PC-9 (cell line): ENCODE measurements around the gene MYADM. TPM values are rescaled to one million over a fixed set of nuclear protein-coding genes. Genes with fewer than 3 reads are reported as not detected.

Experiments
- BruUV-seq: library from RNA; stranded (reverse); fragments of 400-500 nt; replicated peaks from 2 replicates; lab custom pipeline; 2021; lab: Mats Ljungman, UMichigan
- CTCF ChIA-PET: fragments of 300-600 bp; sonication (Branson Sonifier 250); formaldehyde crosslinking; loops from one replicate; lab custom pipeline; 2022; ENCODE audit warnings: antibody characterized with exemption; lab: Charles Lee
- POLR2A ChIA-PET: fragments of 300-600 bp; sonication (Branson Sonifier 250); formaldehyde crosslinking; loops from one replicate; lab custom pipeline; 2022; ENCODE audit warnings: antibody characterized with exemption; ENCODE audit not compliant: unreplicated experiment; lab: Charles Lee
- DNase-seq, 2 experiments: peaks; one replicate each; pipeline versions ENCODE4 v3.0.0 to v3.0.0-alpha.2; 2015 to 2022; ENCODE audit warnings: mixed read lengths in 1 of 2
- H2AFZ ChIP-seq: fragments of 200-600 bp; sonication (generic); 2 replicates; pipeline ENCODE4 v1.8.1; 2017; ENCODE audit warnings: antibody characterized with exemption
- H3F3A ChIP-seq: fragments of 200-600 bp; sonication (generic); 2 replicates; pipeline ENCODE4 v1.8.1; 2017; ENCODE audit warnings: antibody characterized with exemption, mild to moderate bottlenecking, low read depth; ENCODE audit not compliant: insufficient read depth
- H3K27ac ChIP-seq: fragments of 200-600 bp; sonication (generic); 2 replicates; pipeline ENCODE4 v1.6.1; 2016; ENCODE audit warnings: mixed run types
- H3K27me3 ChIP-seq: fragments of 200-600 bp; sonication (generic); 2 replicates; pipeline ENCODE4 v1.6.1; 2016; ENCODE audit warnings: low read depth, mixed run types; ENCODE audit not compliant: insufficient read depth
- H3K36me3 ChIP-seq: fragments of 200-600 bp; sonication (generic); 2 replicates; pipeline ENCODE4 v1.6.1; 2016; ENCODE audit warnings: low read depth, mixed run types
- H3K4me1 ChIP-seq: fragments of 200-600 bp; sonication (generic); replicated peaks from 2 replicates; pipeline ENCODE4 v1.6.1; 2016; ENCODE audit warnings: mixed run types; ENCODE audit not compliant: insufficient read depth
- H3K4me2 ChIP-seq: fragments of 200-600 bp; sonication (generic); 2 replicates; pipeline ENCODE4 v1.6.1; 2017; ENCODE audit warnings: mixed run types
- H3K4me3 ChIP-seq: fragments of 200-600 bp; sonication (generic); 2 replicates; pipeline ENCODE4 v1.6.1; 2016; ENCODE audit warnings: mixed run types
- H3K79me2 ChIP-seq: fragments of 200-600 bp; sonication (generic); 2 replicates; pipeline ENCODE4 v1.6.1; 2017; ENCODE audit warnings: low read depth, mixed run types
- H3K9me2 ChIP-seq: fragments of 200-600 bp; sonication (generic); 2 replicates; pipeline ENCODE4 v1.8.1; 2017; ENCODE audit warnings: mild to moderate bottlenecking; ENCODE audit not compliant: insufficient read depth
- H3K9me3 ChIP-seq: fragments of 200-600 bp; sonication (generic); 2 replicates; pipeline ENCODE4 v1.8.1; 2016; ENCODE audit warnings: low read depth; ENCODE audit not compliant: insufficient read depth
- H4K20me1 ChIP-seq: fragments of 200-600 bp; sonication (generic); 2 replicates; pipeline ENCODE4 v1.8.1; 2017; ENCODE audit not compliant: insufficient read depth
- EZH2 ChIP-seq: fragments of 200-600 bp; sonication (generic); IDR thresholded peaks from 2 replicates; pipeline ENCODE4 v1.8.0; 2017; ENCODE audit warnings: antibody characterized with exemption, low read depth
- intact Hi-C: fragments of 100-400 bp; cut with micrococcal nuclease; formaldehyde crosslinking; loops from one replicate; pipeline ENCODE4 v1.10.0; 2022; ENCODE audit not compliant: unreplicated experiment
- total RNA-seq: library from RNA; stranded (reverse); gene quantifications from 2 replicates; pipeline ENCODE4 v1.2.3, GENCODE V29; 2021
- TF ChIP-seq, protein P1 (sequence below): fragments of 200-600 bp; sonication (generic); conservative IDR thresholded peaks from 2 replicates; pipeline ENCODE4 v1.6.1; 2017; ENCODE audit warnings: mixed run types, antibody characterized with exemption, mild to moderate bottlenecking, moderate library complexity

MYADM gene
- total RNA-seq, 1 experiment from 2014 or later: 230 TPM

DNA sequence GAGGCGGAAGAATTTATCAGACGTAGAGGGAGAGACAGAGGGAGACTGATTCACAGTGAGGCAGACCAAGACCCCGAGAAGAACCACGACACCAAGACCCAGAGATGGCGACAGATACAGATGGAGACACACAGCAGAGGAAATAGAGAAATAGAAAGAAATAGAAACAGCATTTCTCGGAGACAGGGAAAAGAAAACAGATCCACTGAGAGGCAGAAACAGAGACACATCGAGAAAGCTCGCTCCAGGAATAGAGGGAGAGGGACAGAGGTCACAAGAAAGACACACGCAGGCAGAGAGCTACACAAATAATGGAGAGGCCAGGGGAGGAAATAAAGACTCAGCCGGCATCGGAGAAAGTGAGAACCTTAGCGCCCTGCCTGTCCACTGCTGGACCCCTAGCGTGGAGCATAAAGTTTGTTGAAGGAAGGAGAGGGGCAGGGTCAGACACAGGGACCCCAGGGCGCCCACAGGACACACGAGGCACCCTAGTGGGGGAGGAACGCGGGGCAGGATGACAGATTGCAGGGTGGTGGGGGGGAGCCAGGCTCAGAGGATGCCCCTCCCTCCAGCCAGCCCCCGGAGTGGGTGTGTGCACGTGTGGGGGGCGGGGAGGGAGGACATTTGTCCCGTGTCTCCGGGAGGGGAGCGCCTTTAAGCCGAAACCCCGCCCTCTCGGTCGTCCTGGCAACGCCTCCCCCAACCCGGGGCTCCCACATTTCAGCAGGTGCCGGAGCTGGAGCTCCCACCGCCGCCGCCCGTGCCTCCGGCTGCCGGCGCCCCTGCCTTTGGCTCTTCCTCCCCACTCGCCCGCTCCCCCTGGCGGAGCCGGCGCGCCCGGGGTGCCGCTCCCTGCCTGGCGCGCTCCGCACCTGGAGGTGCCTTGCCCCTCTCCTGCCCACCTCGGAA is 14.1 kb downstream of the MYADM start, which contains the start of gene PRKCG:
Gene PRKCG (plus strand): TSS at position 716 of the 909 bp plus-strand sequence. CDS start 298 bp downstream, outside the sequence.
- no peak within 1 kb of the TSS for H3K27ac ChIP-seq
- H3K9me3 ChIP-seq: no peaks in the 10 kb centered on the region
- H3K36me3 ChIP-seq: no peaks in the 10 kb centered on the region
- ChIA-PET CTCF (interaction anchor here (0.6 to 1.0 kb wide), 6 partner anchors 20 to 148 kb away, joined by 3 to 8 read pairs (median 4); no protein-coding TSS in a partner anchor), POLR2A (interaction anchor here (0.6 to 1.4 kb wide), 4 partner anchors 9 to 98 kb away, joined by 4 to 18 read pairs (median 8); partner anchors contain the start of gene MYADM)
- no TSS peak for BruUV-seq
- no peaks in the 10 kb centered on the region for H3K9me2 ChIP-seq
- TF ChIP-seq, protein P1, sequence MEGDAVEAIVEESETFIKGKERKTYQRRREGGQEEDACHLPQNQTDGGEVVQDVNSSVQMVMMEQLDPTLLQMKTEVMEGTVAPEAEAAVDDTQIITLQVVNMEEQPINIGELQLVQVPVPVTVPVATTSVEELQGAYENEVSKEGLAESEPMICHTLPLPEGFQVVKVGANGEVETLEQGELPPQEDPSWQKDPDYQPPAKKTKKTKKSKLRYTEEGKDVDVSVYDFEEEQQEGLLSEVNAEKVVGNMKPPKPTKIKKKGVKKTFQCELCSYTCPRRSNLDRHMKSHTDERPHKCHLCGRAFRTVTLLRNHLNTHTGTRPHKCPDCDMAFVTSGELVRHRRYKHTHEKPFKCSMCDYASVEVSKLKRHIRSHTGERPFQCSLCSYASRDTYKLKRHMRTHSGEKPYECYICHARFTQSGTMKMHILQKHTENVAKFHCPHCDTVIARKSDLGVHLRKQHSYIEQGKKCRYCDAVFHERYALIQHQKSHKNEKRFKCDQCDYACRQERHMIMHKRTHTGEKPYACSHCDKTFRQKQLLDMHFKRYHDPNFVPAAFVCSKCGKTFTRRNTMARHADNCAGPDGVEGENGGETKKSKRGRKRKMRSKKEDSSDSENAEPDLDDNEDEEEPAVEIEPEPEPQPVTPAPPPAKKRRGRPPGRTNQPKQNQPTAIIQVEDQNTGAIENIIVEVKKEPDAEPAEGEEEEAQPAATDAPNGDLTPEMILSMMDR: peak; percentile 64
- no peak for TF ChIP-seq EZH2
- H3K27me3 ChIP-seq: no peaks in the 10 kb centered on the region
- peak; percentile 72 to 93 for DNase-seq
- peak within 1 kb of the TSS; percentile 90 for H3K4me2 ChIP-seq
- peak within 1 kb of the TSS; percentile 86 for H2AFZ ChIP-seq
- intact Hi-C loops: loop anchor here (1.0 to 5.0 kb wide), 2 partner anchors 39 to 141 kb away; no protein-coding TSS in a partner anchor
- H3K79me2 ChIP-seq: no peaks in the 10 kb centered on the region
- H3F3A ChIP-seq: peaks cover 27% of the 10 kb centered on the region
- H3K4me1 ChIP-seq: peaks cover 22% of the 10 kb centered on the region
- no peaks in the 10 kb centered on the region for H4K20me1 ChIP-seq
- H3K4me3 ChIP-seq: peak within 1 kb of the TSS; percentile 61

DNA sequence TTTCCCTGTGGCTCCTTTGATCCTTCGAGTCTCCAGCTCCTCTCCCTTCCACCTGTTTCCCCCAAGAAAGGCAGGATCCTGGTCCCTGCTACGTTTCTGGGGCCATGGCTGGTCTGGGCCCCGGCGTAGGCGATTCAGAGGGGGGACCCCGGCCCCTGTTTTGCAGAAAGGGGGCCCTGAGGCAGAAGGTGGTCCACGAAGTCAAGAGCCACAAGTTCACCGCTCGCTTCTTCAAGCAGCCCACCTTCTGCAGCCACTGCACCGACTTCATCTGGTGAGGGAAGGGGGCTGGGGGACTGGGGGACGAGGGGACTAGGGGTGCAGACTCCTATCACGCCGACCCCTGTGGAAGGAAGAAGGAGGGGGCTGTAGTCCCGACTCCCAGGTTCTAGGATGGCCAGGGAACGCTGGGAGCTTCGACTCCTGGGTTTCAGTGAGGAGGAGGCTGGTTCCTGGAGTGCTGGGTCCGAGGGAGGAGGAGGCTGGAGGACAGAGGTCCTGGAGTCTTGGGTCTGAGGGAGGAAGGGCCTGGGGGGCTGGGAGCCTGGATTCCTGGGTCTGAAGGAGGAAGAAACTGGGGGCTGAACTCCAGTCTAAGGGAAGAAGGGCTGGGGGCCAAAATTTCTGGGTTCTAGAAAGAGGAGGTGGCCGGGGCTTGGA is 14.8 kb downstream of the MYADM start:
- H3K9me3 ChIP-seq: no peaks in the 10 kb centered on the region
- H3K4me3 ChIP-seq: peak overlapping the region; percentile 61
- H3K9me2 ChIP-seq: no peaks in the 10 kb centered on the region
- no peak overlapping the region for H3K27ac ChIP-seq
- H3K79me2 ChIP-seq: no peaks in the 10 kb centered on the region
- no peaks in the 10 kb centered on the region for H3K27me3 ChIP-seq
- H2AFZ ChIP-seq: peak overlapping the region; percentile 86
- H3F3A ChIP-seq: peaks cover 19% of the 10 kb centered on the region
- H3K36me3 ChIP-seq: no peaks in the 10 kb centered on the region
- no peak for TF ChIP-seq EZH2
- TF ChIP-seq, protein P1: 0 out of 2 replicates have a peak, but pooled peaks have one; percentile 15
- intact Hi-C loops: loop anchor here (1.0 to 5.0 kb wide), 2 partner anchors 40 to 140 kb away; no protein-coding TSS in a partner anchor
- BruUV-seq: no TSS peak
- H4K20me1 ChIP-seq: no peaks in the 10 kb centered on the region
- no peak for DNase-seq
- peaks cover 22% of the 10 kb centered on the region for H3K4me1 ChIP-seq
- peak overlapping the region; percentile 90 for H3K4me2 ChIP-seq
- ChIA-PET POLR2A (interaction anchor here (0.6 to 1.4 kb wide), 5 partner anchors 10 to 97 kb away, joined by 3 to 18 read pairs (median 8); partner anchors contain the start of gene MYADM), CTCF (interaction anchor here (0.6 to 0.8 kb wide), 3 partner anchors 38 to 148 kb away, joined by 3 to 6 read pairs (median 4); no protein-coding TSS in a partner anchor)

DNA sequence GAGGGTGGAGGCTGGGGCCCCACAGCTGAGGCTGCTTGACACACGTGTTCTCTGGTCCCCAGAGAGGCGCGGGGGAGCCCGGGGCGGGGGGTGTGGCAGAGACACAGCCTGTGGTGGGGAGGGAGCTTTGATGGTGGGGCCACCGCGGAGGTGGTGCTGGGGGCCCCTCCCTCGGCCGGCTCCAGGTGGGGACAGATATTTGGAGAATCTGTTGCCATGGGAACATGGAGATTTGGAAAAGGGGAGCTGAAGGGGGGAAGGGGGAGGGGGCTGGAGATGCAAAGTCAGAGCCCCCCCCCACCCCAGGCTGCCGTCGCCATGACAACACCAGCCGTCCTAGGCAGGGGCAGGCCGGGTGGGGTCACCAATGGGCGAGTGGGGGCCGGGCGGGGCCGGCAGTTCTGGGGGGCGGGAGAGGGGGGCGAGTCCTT is 15.6 kb downstream of the MYADM start:
- H3K27me3 ChIP-seq: no peaks in the 10 kb centered on the region
- H2AFZ ChIP-seq: no peak overlapping the region
- H3K79me2 ChIP-seq: no peaks in the 10 kb centered on the region
- ChIA-PET CTCF (interaction anchor here (0.6 kb wide), 1 partner anchor 42 kb away, joined by 10 read pairs; no protein-coding TSS in a partner anchor), POLR2A (interaction anchor here (0.6 kb wide), 2 partner anchors 15 to 1579 kb away, joined by 3 to 5 read pairs; no protein-coding TSS in a partner anchor)
- H3K27ac ChIP-seq: no peak overlapping the region
- DNase-seq: no peak
- H3K4me2 ChIP-seq: peak overlapping the region; percentile 90; the same call in 1 of the 2 replicates
- intact Hi-C loops: loop anchor here (5.0 kb wide), 1 partner anchor 139 kb away; no protein-coding TSS in a partner anchor
- no peaks in the 10 kb centered on the region for H3K9me3 ChIP-seq
- peaks cover 22% of the 10 kb centered on the region for H3K4me1 ChIP-seq
- no peaks in the 10 kb centered on the region for H3K9me2 ChIP-seq
- H3K36me3 ChIP-seq: no peaks in the 10 kb centered on the region
- no peaks in the 10 kb centered on the region for H4K20me1 ChIP-seq
- no TSS peak for BruUV-seq
- peaks cover 24% of the 10 kb centered on the region for H3F3A ChIP-seq
- H3K4me3 ChIP-seq: no peak overlapping the region; the same call in 1 of the 2 replicates
- TF ChIP-seq, protein P1: no peak
- no peak for TF ChIP-seq EZH2
